Colonic mucosa (tissue), 4 donors: ENCODE data around the gene CPNE6. TPM values are rescaled to one million over a fixed set of nuclear protein-coding genes. Genes with fewer than 3 reads are reported as not detected.

Experiments
- DNase-seq: peaks from one replicate; pipeline ENCODE4 v3.0.0-alpha.2; 2020
- H3K27ac ChIP-seq: fragments of 200-600 bp; one replicate; pipeline ENCODE4 v1.8.0; 2021
- H3K27me3 ChIP-seq: fragments of 200-600 bp; one replicate; pipeline ENCODE4 v1.8.0; 2021
- H3K36me3 ChIP-seq: fragments of 200-600 bp; one replicate; pipeline ENCODE4 v1.8.0; 2021
- H3K4me1 ChIP-seq: fragments of 200-600 bp; one replicate; pipeline ENCODE4 v1.8.0; 2021; ENCODE audit warnings: mild to moderate bottlenecking
- H3K4me3 ChIP-seq: fragments of 200-600 bp; one replicate; pipeline ENCODE4 v1.8.0; 2021
- H3K9ac ChIP-seq, 2 donors: one replicate each; pipeline ENCODE4 v1.7.0; 2013; ENCODE audit warnings: control low read depth in 2 of 2, low read depth in 2 of 2, low read length in 2 of 2
- H3K9me3 ChIP-seq: fragments of 200-600 bp; one replicate; pipeline ENCODE4 v1.8.0; 2021
- intact Hi-C: fragments of 100-400 bp; cut with DNase I; formaldehyde crosslinking; loops from one replicate; pipeline ENCODE4 v1.14.1; 2022
- total RNA-seq, 2 donors: library from RNA; stranded (reverse); fragmentation: NEBNext Ultra II Directional in 1 of 2; extraction: Animal tissue kit (Norgen Biotek cat#: 25700) in 1 of 2; gene quantifications; one replicate each; pipeline ENCODE4 v1.2.1, GENCODE V29; 2021
- TF ChIP-seq, protein P1 (sequence below): fragments of 200-600 bp; IDR thresholded peaks from one replicate; pipeline ENCODE4 v1.8.0; 2022; ENCODE audit warnings: antibody characterized with exemption, mild to moderate bottlenecking
- donor health status: healthy.
- donor health status: DM: no; HTN: no; CAD: no.
- donor health status: DM: no; HTN: no; CAD: no.

The CPNE6 gene
- total RNA-seq, 2 donors from 2014 or later: 0.45 TPM; not detected in 1

DNA sequence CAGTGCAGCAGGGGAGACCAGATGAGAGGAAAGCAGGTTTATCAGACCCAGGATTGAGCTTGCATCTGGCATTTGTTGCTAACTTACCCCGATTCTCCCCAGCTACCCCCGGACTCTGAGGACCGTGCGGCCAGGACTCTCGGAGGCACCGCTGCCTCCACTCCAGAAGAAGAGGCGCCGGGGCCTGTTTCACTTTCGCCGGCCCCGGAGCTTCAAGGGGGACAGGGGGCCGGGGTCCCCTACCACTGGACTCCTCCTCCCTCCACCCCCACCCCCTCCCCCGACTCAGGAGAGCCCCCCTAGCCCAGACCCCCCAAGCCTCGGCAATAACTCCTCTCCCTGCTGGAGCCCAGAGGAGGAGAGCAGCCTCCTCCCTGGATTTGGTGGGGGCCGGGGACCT lies 6.5 kb upstream of the CPNE6 start:
- peaks cover 6% of the 10 kb centered on the region for H3K4me1 ChIP-seq
- DNase-seq: no peak
- H3K27ac ChIP-seq: no peak overlapping the region
- H3K4me3 ChIP-seq: no peak overlapping the region
- intact Hi-C loops: no loop called here
- H3K27me3 ChIP-seq: no peaks in the 10 kb centered on the region
- TF ChIP-seq, protein P1, sequence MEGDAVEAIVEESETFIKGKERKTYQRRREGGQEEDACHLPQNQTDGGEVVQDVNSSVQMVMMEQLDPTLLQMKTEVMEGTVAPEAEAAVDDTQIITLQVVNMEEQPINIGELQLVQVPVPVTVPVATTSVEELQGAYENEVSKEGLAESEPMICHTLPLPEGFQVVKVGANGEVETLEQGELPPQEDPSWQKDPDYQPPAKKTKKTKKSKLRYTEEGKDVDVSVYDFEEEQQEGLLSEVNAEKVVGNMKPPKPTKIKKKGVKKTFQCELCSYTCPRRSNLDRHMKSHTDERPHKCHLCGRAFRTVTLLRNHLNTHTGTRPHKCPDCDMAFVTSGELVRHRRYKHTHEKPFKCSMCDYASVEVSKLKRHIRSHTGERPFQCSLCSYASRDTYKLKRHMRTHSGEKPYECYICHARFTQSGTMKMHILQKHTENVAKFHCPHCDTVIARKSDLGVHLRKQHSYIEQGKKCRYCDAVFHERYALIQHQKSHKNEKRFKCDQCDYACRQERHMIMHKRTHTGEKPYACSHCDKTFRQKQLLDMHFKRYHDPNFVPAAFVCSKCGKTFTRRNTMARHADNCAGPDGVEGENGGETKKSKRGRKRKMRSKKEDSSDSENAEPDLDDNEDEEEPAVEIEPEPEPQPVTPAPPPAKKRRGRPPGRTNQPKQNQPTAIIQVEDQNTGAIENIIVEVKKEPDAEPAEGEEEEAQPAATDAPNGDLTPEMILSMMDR: no peak
- H3K9ac ChIP-seq: no peak overlapping the region
- no peaks in the 10 kb centered on the region for H3K36me3 ChIP-seq
- H3K9me3 ChIP-seq: no peaks in the 10 kb centered on the region

DNA sequence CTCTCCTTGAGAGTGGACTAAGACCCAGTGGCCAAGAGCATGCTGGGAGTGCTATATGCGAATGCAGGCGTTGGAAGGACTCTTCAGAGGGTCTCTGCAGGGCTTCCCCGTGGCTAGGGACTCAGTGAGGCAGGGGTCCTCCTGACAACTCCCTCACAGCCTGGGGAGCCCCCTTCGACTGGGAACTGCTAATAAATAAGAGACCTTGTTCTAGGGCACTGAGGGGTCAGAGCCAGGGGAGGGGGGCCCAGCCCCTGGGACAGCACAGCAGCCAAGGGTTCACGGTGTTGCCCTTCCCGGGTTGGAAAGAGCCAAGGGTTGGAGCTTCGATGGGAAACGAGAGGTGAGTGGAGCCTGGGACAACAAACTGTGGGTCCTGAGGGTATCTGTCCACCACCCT lies 6.0 kb upstream of the CPNE6 start:
- Histone ChIP-seq H3K9me3 (no peaks in the 10 kb centered on the region), H3K36me3 (no peaks in the 10 kb centered on the region), H3K27ac (no peak overlapping the region), H3K4me1 (peaks cover 6% of the 10 kb centered on the region), H3K27me3 (no peaks in the 10 kb centered on the region), H3K4me3 (no peak overlapping the region), H3K9ac (no peak overlapping the region)
- DNase-seq: no peak
- TF ChIP-seq, protein P1: no peak
- intact Hi-C loops: no loop called here

DNA sequence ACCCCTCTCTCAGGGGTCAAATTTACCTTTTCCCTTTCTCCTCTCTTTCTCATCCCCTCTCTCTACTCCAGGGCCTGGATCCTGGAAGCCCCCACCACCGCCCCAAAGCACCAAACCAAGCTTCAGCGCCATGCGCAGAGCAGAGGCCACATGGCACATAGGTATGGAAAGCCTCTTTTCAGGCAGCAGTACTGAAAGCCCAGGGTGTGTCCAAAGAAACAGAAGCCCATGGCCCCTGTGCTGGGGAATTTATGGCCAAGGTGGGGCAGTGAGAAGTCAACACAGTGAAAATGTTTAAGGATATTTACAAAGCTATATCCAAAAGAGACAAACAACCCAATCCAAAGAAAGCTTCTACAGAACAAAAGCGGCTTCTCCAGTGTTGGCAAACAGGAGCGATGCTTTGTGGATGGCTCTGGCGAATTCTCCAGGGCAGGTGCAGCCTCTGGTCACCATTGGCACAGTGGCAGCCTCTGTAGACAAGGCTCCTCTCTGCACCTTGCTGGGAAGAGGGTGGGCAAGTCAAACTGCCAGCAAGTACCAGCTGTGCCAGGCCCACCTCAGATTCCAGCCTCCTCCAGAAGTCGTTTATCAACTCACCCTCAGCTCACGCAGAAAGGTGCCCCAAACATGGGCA lies 4.7 kb upstream of the CPNE6 start:
- TF ChIP-seq, protein P1: no peak
- intact Hi-C loops: no loop called here
- Histone ChIP-seq H3K4me3 (no peak overlapping the region), H3K9me3 (no peaks in the 10 kb centered on the region), H3K36me3 (no peaks in the 10 kb centered on the region), H3K27me3 (no peaks in the 10 kb centered on the region), H3K4me1 (peaks cover 6% of the 10 kb centered on the region), H3K9ac (peak overlapping the region in 1 of 2 donors; percentile 49), H3K27ac (peak overlapping the region; percentile 61)
- DNase-seq: peak; percentile 66

DNA sequence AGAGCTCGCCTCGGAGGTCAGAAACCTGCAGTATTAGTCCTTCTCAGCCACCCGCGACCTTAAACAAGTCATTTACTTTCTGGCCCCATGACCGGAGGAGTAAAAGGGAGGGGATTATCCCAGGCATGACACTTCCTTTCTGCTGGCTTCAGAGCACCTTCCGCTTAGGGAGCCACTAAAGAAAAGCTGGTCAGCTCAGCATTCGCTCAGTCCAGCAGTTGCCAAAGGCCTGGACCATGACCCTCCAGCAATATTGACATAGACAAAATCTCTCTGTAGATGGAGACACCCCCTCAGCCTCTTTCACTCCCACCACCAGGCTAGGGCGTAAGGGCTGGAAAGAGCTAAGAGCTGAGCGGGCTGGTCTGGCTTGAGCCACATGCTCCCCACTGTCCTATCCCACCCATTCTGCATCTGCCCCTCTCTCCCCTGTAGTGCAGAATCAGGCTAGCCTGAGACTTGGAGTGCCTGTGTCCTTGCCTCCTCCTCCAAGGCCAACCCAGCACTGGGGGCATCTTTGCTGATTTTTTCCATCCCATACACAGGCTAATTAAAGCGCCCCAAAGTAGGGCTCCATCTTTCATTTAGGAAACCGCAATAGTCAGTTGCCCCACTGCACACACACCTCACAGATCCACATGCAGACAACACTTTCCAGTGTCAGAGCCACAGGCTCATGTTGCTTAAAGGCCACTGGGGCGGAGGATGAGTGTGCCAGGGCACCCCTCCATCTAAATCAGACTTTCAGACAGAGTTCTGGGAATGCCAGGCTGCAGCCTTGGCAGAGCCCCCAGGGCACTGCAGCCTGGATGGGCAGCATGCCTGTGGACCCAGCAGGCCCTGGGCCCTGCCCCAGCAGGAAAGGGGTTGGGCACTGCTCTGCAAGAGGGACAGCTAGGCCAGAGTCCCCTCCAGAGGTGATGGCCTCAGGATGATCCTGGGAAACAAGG lies 4.0 kb upstream of the CPNE6 start:
- DNase-seq: no peak
- Histone ChIP-seq H3K27ac (peak overlapping the region; percentile 61), H3K27me3 (no peaks in the 10 kb centered on the region), H3K4me1 (peaks cover 6% of the 10 kb centered on the region), H3K9me3 (no peaks in the 10 kb centered on the region), H3K9ac (peak overlapping the region in 1 of 2 donors; percentile 49), H3K36me3 (no peaks in the 10 kb centered on the region), H3K4me3 (no peak overlapping the region)
- TF ChIP-seq, protein P1: no peak
- intact Hi-C loops: no loop called here

DNA sequence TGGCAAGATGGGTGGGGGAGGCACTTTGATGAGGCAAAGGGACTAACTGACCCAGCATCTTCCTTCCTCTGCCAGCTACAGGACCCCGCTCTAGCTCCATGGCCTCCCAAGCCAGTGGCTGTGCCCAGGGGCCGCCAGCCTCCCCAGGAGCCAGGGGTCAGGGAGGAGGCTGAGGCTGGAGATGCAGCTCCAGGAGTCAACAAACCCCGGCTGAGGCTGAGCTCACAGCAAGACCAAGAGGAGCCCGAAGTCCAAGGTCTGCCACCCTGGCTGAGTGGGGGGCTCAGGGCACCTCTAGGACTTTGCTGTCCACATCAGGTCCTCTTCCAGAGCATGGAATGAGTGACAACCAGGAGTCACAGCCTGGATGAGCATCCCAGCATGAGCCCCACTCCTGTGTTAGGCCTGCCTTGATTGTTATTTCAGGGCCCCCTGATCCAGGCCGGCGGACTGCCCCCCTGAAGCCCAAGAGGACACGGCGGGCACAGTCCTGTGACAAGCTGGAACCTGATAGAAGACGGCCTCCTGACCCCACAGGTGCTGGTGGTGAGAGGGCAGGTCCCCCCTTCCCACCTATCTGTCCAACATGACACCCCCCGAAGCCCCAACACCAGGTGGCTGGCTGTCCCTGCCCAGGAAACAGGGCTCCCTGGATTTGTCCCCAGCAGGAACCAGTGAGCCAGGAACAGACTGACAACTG lies 2.5 kb upstream of the CPNE6 start:
- no peak for DNase-seq
- H3K36me3 ChIP-seq: no peaks in the 10 kb centered on the region
- intact Hi-C loops: no loop called here
- H3K4me1 ChIP-seq: peaks cover 6% of the 10 kb centered on the region
- H3K27me3 ChIP-seq: no peaks in the 10 kb centered on the region
- no peak overlapping the region for H3K9ac ChIP-seq
- TF ChIP-seq, protein P1: no peak
- no peaks in the 10 kb centered on the region for H3K9me3 ChIP-seq
- H3K4me3 ChIP-seq: no peak overlapping the region
- H3K27ac ChIP-seq: no peak overlapping the region
